Skeletal muscle tissue (tissue), 4 donors: ENCODE data around the gene SLC12A3. TPM values are rescaled to one million over a fixed set of nuclear protein-coding genes. Genes with fewer than 3 reads are reported as not detected.

Experiments
- H3K27ac ChIP-seq: one replicate; pipeline ENCODE4 v1.7.0; 2013; ENCODE audit warnings: mild to moderate bottlenecking, low read depth, low read length, inconsistent platforms
- H3K27me3 ChIP-seq, 3 donors: one replicate each; pipeline ENCODE4 v1.7.0; 2013; ENCODE audit warnings: low read length in 3 of 3; ENCODE audit not compliant: control insufficient read depth in 3 of 3, insufficient read depth in 3 of 3
- H3K36me3 ChIP-seq, 3 donors: one replicate each; pipeline ENCODE4 v1.7.0; 2013; ENCODE audit warnings: low read length in 3 of 3; ENCODE audit not compliant: control insufficient read depth in 3 of 3, insufficient read depth in 3 of 3
- H3K4me1 ChIP-seq, 3 donors: one replicate each; pipeline ENCODE4 v1.7.0; 2013; ENCODE audit warnings: low read length in 3 of 3, mild to moderate bottlenecking in 3 of 3; ENCODE audit not compliant: control insufficient read depth in 3 of 3, insufficient read depth in 3 of 3
- H3K4me3 ChIP-seq, 3 donors: one replicate each; pipeline ENCODE4 v1.7.0; 2013; ENCODE audit warnings: low read length in 3 of 3
- H3K9ac ChIP-seq, 3 donors: one replicate each; pipeline ENCODE4 v1.7.0; 2013; ENCODE audit warnings: low read length in 3 of 3, mild to moderate bottlenecking in 3 of 3, moderate library complexity in 2 of 3, low read depth in 1 of 3
- H3K9me3 ChIP-seq, 3 donors: one replicate each; pipeline ENCODE4 v1.7.0; 2013; ENCODE audit warnings: low read length in 3 of 3; ENCODE audit not compliant: control insufficient read depth in 3 of 3
- total RNA-seq: library from RNA; depleted of rRNA; stranded (reverse); fragments of >200 nt; gene quantifications from one replicate; pipeline ENCODE4 v1.2.3, GENCODE V29; 2014
- donor health status: Osteomylitis.

Gene SLC12A3
- total RNA-seq, 1 donor from 2014 or later: not detected

DNA sequence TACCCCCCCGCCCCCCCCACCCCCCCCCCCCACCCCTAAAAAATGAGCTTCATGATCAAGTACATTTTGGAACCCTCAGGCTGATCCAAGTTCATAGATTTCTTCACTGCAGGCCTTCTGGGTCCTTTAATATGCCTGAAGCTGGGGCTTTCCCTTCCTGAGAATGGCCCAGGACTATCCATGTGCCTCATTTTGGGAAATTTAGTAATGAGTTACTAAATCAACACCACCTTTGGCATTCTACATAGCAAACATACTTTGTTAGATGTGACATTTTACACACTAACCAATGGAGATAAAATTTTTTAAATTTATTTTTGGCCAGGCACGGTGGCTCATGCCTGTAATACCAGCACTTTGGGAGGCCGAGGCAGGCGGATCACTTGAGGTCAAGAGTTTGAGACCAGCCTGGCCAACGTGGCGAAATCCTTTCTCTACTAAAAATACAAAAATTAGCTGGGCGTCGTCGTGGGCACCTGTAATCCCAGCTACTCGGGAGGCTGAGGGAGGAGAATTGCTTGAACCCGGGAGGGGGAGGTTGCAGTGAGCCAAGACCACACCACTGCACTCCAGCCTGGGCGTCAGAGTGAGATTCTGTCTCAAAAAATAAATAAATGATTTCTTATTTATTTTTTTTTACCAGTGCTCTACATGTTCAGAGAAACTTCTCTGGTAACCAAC, 81.0 kb downstream of the SLC12A3 start:
- Histone ChIP-seq H3K9ac (no peak overlapping the region), H3K27me3 (no peaks in the 10 kb centered on the region), H3K9me3 (no peaks in the 10 kb centered on the region), H3K4me1 (peaks cover 0 to 1% (median 0%) of the 10 kb centered on the region in 3 donors), H3K36me3 (peaks cover 47 to 63% (median 50%) of the 10 kb centered on the region in 3 donors), H3K4me3 (no peak overlapping the region), H3K27ac (no peak overlapping the region)

DNA sequence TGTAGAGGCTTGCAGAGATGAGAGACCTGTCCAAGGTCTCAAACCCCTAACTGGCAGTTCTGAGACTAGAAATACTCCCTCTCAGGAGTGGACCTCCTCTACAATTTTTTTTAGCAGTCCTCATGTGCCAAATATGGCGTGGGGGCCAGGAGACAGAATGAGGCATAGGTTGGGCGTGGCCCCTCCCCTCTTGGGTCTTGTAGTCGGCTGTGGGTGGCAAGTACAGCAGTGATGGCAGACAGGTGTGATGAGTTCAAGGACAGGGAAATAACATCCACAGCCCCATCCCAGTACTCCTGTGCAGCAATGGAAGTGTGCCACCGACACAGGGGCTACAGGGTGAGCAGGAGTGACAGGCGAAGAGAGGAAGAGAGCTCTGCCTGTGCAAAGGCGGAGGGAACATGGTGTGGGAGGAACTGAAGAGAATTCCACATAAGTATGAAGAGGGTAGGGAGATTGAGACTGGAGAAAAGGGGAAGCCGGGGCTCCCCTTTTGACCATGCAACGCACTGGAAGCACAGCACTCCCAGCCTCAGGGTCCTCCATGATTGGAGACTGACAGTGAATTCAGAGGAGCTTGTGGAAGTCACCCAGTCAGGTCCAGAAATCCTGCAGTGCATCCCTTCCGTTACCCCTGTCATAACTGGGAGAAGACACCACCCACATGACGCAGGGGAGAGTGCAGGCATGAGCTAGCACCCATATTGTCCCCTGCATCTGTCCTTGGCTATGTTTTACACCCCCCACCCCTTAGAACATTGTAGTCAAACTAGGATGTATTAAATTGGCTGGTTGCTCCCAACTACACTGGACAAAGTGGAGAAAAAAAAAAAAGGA, 82.0 kb downstream of the SLC12A3 start:
- Histone ChIP-seq H3K36me3 (peaks cover 40 to 54% (median 42%) of the 10 kb centered on the region in 3 donors), H3K27ac (no peak overlapping the region), H3K4me3 (no peak overlapping the region), H3K27me3 (no peaks in the 10 kb centered on the region), H3K9me3 (no peaks in the 10 kb centered on the region), H3K9ac (no peak overlapping the region), H3K4me1 (peaks cover 0 to 4% (median 0%) of the 10 kb centered on the region in 3 donors)

DNA sequence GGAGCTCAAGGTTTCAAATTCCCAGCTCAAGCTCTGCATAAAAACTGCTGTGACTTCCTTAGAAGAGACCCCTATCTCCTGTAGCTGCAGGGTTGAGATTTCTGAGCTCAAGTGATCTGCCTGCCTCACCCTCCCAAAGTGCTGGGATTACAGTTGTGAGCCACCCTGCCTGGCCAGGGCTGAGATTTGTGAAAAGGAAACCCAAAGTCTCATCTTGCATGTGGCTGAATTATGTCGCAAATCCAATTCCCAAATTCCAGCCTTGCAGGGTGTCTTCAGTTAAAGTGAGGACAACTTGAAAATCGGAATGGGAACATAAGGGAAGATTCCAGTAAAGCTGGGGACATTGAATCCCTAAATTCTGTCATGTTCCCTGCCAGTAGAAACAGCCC, 82.6 kb downstream of the SLC12A3 start:
- no peaks in the 10 kb centered on the region for H3K27me3 ChIP-seq
- H3K27ac ChIP-seq: no peak overlapping the region
- H3K9ac ChIP-seq: no peak overlapping the region
- H3K4me1 ChIP-seq: peaks cover 0 to 4% (median 0%) of the 10 kb centered on the region in 3 donors
- H3K9me3 ChIP-seq: no peaks in the 10 kb centered on the region
- H3K36me3 ChIP-seq: peaks cover 34 to 48% (median 36%) of the 10 kb centered on the region in 3 donors
- H3K4me3 ChIP-seq: no peak overlapping the region

DNA sequence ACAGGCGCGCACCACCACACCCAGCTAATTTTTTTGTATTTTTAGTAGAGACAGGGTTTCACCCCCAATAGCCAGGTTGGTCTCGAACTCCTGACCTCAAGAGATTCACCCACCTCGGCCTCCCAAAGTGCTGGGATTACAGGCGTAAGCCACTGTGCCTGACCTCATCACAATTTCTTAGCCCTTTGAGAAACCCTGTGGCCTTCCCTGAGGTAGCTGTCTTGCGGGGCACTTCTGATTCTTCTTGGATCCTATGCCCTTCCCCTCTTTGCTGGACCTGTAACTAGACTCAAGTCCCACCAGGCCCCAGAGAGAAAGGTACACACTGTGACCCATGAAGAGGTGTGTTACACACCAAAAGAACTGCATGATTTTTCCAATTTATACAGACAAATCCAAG, 83.2 kb downstream of the SLC12A3 start:
- Histone ChIP-seq H3K36me3 (peaks cover 28 to 42% (median 29%) of the 10 kb centered on the region in 3 donors), H3K9me3 (no peaks in the 10 kb centered on the region), H3K9ac (no peak overlapping the region), H3K4me3 (no peak overlapping the region), H3K27me3 (no peaks in the 10 kb centered on the region), H3K27ac (no peak overlapping the region), H3K4me1 (peaks cover 0 to 4% (median 0%) of the 10 kb centered on the region in 3 donors)

DNA sequence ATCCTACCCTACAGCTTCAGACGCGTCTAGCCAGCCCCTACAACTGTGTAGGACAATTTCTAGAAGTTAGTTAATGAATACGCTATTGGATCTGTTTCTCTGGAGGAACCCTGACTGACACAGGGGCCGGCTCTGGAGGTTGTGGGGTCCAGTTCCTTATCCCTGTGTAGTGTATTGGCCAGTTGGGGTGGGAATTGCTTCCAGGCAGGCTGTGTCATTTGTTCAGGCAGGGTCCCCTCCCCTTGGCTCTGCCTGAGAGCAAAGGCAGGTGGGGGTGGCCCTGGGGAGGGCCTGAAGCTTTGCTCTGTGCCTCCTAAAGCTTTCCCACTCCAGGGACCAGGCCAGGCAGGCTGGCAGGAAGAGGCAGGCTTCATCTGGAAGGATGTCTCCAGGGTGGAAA, 85.0 kb downstream of the SLC12A3 start:
- no peak overlapping the region for H3K27ac ChIP-seq
- no peaks in the 10 kb centered on the region for H3K27me3 ChIP-seq
- no peaks in the 10 kb centered on the region for H3K9me3 ChIP-seq
- H3K9ac ChIP-seq: no peak overlapping the region
- peaks cover 12 to 26% (median 13%) of the 10 kb centered on the region in 3 donors for H3K36me3 ChIP-seq
- H3K4me1 ChIP-seq: peaks cover 0 to 4% (median 0%) of the 10 kb centered on the region in 3 donors
- H3K4me3 ChIP-seq: no peak overlapping the region

DNA sequence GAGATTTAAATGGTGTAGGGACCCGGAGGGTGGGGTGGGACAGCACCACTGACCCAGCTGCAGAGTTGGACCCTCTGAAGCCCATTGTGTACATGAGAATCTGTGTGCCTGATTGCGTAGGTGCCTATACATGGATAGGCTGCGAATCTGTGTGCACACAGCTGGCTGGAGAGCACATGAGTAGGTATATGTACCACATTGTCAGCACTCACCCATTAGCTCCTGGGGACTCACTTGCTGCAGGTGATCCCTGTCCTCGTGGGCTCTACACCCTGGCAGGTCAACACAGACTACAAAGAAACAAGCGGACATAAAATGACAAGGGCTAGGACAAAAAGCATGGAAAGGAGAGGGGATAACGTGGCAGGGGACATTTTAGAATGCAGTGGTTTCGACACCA, 85.4 kb downstream of the SLC12A3 start:
- Histone ChIP-seq H3K36me3 (peaks cover 8 to 22% (median 9%) of the 10 kb centered on the region in 3 donors), H3K4me3 (no peak overlapping the region), H3K27me3 (no peaks in the 10 kb centered on the region), H3K9ac (no peak overlapping the region), H3K27ac (no peak overlapping the region), H3K9me3 (no peaks in the 10 kb centered on the region), H3K4me1 (peaks cover 0 to 4% (median 0%) of the 10 kb centered on the region in 3 donors)

DNA sequence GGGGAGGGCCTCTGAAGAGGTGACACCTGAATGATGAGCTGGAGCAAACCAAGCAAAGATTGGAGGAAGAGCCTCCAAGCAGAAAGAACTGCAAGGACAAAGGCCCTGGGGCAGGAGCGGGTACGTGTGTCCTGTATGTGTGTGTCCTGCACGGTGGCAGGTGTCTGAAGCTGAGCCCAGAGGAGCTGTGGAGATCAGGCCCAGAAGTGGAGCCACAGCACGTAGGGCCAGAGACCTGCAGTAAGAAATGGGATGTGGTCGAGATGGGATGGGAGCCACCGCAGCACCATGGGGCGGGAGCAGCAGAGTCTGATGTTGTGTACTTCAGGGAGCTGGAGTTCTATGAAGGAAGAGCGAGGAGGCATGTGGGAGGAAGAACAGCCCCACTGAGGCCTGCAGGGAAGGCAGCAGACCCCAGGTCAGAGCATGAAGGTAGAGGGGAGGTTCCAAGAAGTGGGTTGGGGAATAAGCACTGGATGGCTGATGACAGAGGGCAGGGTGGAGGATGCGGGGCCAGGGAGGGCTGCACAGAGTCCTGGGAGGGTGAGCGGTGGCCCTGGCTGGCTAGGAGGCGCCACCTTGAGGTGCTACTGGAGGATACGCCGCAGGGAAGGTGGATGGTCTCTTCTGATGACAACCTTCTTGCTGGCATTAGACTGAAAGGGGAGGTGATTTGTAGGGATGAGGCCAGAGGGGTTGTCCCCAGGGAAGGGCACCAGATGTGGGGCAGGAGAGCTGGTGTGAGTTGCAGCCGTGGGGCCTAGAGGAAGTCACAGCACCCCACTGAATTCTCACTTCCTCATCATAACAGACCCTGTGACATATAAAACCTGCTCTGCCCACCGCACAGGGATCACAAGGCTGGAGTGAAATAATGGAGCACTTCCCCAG, 86.1 kb downstream of the SLC12A3 start:
- Histone ChIP-seq H3K27ac (no peak overlapping the region), H3K4me1 (peaks cover 0 to 4% (median 0%) of the 10 kb centered on the region in 3 donors), H3K27me3 (no peaks in the 10 kb centered on the region)

DNA sequence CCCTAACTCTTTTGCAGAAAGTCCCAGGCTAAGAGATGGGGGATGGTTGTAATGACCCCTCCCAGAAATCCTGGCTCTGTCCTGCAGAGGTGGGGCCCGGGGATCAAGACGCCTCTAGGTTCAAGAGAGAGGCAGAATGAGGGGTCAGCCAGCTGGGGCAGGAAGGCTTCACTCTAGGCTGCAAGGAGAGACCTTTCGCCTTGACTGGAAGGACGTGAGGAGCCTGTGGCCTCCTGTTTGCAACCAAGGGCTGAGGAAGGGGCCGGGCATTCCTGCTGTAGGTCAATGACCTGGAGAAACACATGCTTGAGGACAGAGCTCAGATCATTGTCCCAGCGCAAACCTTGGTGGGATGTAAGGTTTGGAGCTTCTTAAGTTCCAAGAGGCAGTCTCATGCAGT, 88.0 kb downstream of the SLC12A3 start:
- Histone ChIP-seq H3K27ac (no peak overlapping the region), H3K27me3 (no peaks in the 10 kb centered on the region)

More for the DNA sequence above, 86.1 kb downstream of the SLC12A3 start:
- Histone ChIP-seq H3K9ac (no peak overlapping the region), H3K36me3 (peaks cover 7 to 17% (median 8%) of the 10 kb centered on the region in 3 donors), H3K4me3 (no peak overlapping the region), H3K9me3 (no peaks in the 10 kb centered on the region)

DNA sequence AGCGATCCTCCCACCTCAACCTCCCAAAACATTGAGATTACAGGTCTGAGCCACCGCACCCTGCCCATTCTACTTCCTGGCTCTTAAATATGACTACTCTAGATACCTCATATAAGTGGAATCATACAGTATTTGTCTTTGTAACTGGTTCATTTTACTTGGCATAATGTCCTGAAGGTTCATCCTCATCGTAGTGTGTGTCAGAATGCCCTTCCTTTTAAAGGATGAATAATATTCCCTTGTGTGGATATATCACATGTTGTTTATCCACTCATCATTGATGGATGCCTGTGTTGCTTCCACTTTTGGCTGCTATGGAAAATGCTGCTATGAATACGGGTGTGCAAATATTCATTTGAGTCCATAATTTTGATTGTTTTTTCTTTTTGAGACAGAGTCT, 91.1 kb downstream of the SLC12A3 start:
- Histone ChIP-seq H3K4me1 (peaks cover 4 to 7% (median 7%) of the 10 kb centered on the region in 3 donors), H3K36me3 (no peaks in the 10 kb centered on the region), H3K9ac (no peak overlapping the region), H3K4me3 (no peak overlapping the region), H3K27ac (no peak overlapping the region), H3K27me3 (no peaks in the 10 kb centered on the region), H3K9me3 (no peaks in the 10 kb centered on the region)

More for the DNA sequence above, 88.0 kb downstream of the SLC12A3 start:
- Histone ChIP-seq H3K36me3 (peaks cover 0 to 10% (median 0%) of the 10 kb centered on the region in 3 donors), H3K9ac (no peak overlapping the region), H3K9me3 (no peaks in the 10 kb centered on the region), H3K4me3 (no peak overlapping the region), H3K4me1 (peaks cover 0 to 4% (median 0%) of the 10 kb centered on the region in 3 donors)
